IPS-NIHi11 (cell line): Measurements from ENCODE around the gene UQCRHL.
"Not testable (repeated sequence)": the region's sequence is repeated elsewhere in the genome, so short reads cannot be mapped to it uniquely, and the experiment has no call there.

Source experiments
- DNase-seq: peaks from one replicate; pipeline ENCODE4 v3.0.0; 2012; ENCODE audit warnings: mixed read lengths, low spot score

Gene UQCRHL

GRCh38 chr1:15835205-15835740 lies 27.8 kb upstream of the UQCRHL start:
- DNase-seq = no peak

- DNase-seq = peak; percentile 85
These were observed 27.2 kb upstream of the UQCRHL start for GRCh38 chr1:15834406-15835204.

GRCh38 chr1:15833842-15834405 lies 26.5 kb upstream of the UQCRHL start:
- no peak for DNase-seq

- no peak for DNase-seq
These were observed 25.7 kb upstream of the UQCRHL start for GRCh38 chr1:15833069-15833679.

GRCh38 chr1:15830258-15830657 lies 22.8 kb upstream of the UQCRHL start:
- no peak for DNase-seq

GRCh38 chr1:15828931-15829330 lies 21.5 kb upstream of the UQCRHL start:
- DNase-seq = not testable (repeated sequence)

GRCh38 chr1:15827567-15827966 lies 20.1 kb upstream of the UQCRHL start:
- not testable (repeated sequence) for DNase-seq

- DNase-seq = no peak
These were observed 19.5 kb upstream of the UQCRHL start for GRCh38 chr1:15826810-15827507.

GRCh38 chr1:15825800-15826199 lies 18.4 kb upstream of the UQCRHL start:
- no peak for DNase-seq

GRCh38 chr1:15820478-15820877 lies 13.0 kb upstream of the UQCRHL start:
- DNase-seq = no peak

- DNase-seq = no peak
These were observed 9.2 kb upstream of the UQCRHL start for GRCh38 chr1:15816674-15817073.

- no peak for DNase-seq
These were observed 2.6 kb upstream of the UQCRHL start for GRCh38 chr1:15810073-15810472.

- no peak for DNase-seq
These were observed 1.5 kb upstream of the UQCRHL start for GRCh38 chr1:15808955-15809354.

GRCh38 chr1:15807121-15807520 lies 328 bp downstream of the UQCRHL start:
- no peak for DNase-seq

- DNase-seq = no peak
These were observed 3.4 kb downstream of the UQCRHL start for GRCh38 chr1:15804060-15804459.

GRCh38 chr1:15803380-15803779 lies 4.1 kb downstream of the UQCRHL start:
- DNase-seq = peak; percentile 51

GRCh38 chr1:15802234-15802965 lies 5.0 kb downstream of the UQCRHL start:
- no peak for DNase-seq

GRCh38 chr1:15799928-15800835 lies 7.3 kb downstream of the UQCRHL start:
- peak; percentile 71 for DNase-seq

- peak; percentile 50 for DNase-seq
These were observed 8.2 kb downstream of the UQCRHL start for GRCh38 chr1:15799004-15799867.
